ENCODE results near the gene JAK2. TPM values are rescaled to one million over a fixed set of nuclear protein-coding genes. Genes with fewer than 3 reads are reported as not detected.
"Not testable (repeated sequence)": the region's sequence is repeated elsewhere in the genome, so short reads cannot be mapped to it uniquely, and the experiment has no call there.

The JAK2 gene
- total RNA-seq, 4 donors from 2014 or later: 4.6 to 16.5 (median 9.0) TPM

DNA sequence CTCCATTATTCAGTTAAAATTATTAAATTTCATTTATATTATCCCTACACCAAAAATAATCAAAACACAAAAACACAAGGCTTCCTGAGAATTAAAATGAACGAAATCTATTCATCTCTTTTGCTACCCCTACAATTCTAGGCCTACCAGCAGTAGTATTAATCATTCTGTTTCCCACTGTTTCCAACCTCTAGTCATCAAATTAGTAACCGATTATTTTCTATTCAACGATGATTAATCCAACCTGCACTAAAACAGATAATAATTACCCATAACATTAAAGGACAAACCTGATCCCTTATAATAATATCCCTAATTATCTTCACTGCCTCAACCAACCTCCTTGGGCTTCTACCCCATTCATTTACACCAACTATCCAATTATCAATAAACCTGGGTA, 114.4 kb downstream of the JAK2 start:
- Histone ChIP-seq H3K27ac (no peak overlapping the region), H3K4me3 (no peak overlapping the region), H3K4me1 (no peaks in the 10 kb centered on the region), H3K36me3 (peaks cover 0 to 23% of the 10 kb centered on the region in 2 donors), H3K27me3 (no peaks in the 10 kb centered on the region), H3K9me3 (no peaks in the 10 kb centered on the region)
- DNase-seq: no peak
- ATAC-seq: no peak
- intact Hi-C loops (cut with DNase I; ENCODE audit: low total_unique reads): no loop called here
- in situ Hi-C loops (cut with MboI; ENCODE audit: low sequenced_read_pairs in 4 of 4): no loop called here
- TF ChIP-seq POLR2A (IDR thresholded peaks at IDR 0.05): no peak

GRCh38 chr9:5101127-5101526, 116.1 kb downstream of the JAK2 start:
- in situ Hi-C loops (cut with MboI; ENCODE audit: low sequenced_read_pairs in 4 of 4); H3K27ac ChIP-seq; H3K4me1 ChIP-seq; ATAC-seq; intact Hi-C loops (cut with DNase I; ENCODE audit: low total_unique reads); DNase-seq; H3K27me3 ChIP-seq; H3K9me3 ChIP-seq; H3K4me3 ChIP-seq: not testable (repeated sequence)
- peaks cover 0 to 23% of the 10 kb centered on the region in 2 donors for H3K36me3 ChIP-seq

GRCh38 chr9:5106517-5106916, 121.4 kb downstream of the JAK2 start:
- H3K4me3 ChIP-seq; H3K9me3 ChIP-seq; H3K27me3 ChIP-seq; ATAC-seq; in situ Hi-C loops (cut with MboI; ENCODE audit: low sequenced_read_pairs in 4 of 4); DNase-seq; H3K4me1 ChIP-seq; H3K27ac ChIP-seq; intact Hi-C loops (cut with DNase I; ENCODE audit: low total_unique reads): not testable (repeated sequence)
- H3K36me3 ChIP-seq: peaks cover 0 to 23% of the 10 kb centered on the region in 2 donors

DNA sequence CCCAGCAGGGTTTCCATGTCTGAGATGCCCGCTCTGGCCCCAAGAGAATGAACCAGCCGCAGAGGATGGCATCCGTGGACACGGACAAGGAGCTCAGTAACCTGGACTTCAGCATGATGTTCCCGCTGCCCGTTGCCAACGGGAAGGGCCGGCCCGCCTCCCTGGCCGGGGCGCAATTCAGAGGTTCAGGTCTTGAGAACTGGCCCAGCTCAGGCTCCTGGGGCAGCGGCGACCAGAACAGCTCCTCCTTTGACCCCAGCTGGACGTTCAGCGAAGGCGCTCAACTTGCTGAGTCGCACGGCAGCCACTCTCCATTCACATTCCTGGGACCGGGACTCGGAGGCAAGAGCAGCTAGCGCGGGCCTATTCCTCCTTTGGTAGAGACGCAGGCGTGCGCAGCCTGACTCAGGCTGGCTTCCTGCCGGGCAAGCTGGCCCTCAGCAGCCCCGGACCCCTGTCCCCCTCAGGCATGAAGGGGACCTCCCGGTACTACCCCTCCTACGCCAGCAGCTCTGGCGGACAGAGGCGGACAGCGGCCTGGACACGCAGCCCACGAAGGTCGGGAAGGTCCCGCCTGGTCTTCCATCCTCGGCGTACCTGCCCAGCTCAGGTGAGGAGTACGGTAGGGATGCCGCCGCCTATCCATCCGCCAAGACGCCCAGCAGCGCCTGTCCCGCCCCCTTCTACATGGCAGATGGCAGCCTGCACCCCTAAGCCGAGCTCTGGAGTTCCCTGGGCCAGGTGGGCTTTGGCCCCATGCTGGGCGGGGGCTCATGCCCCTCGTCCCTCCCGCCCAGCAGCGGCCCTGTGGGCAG, 126.0 kb downstream of the JAK2 start:
- Histone ChIP-seq H3K27ac (no peak overlapping the region), H3K4me3 (no peak overlapping the region), H3K36me3 (peaks cover 0 to 37% of the 10 kb centered on the region in 2 donors), H3K9me3 (no peaks in the 10 kb centered on the region), H3K27me3 (no peaks in the 10 kb centered on the region), H3K4me1 (no peaks in the 10 kb centered on the region)
- TF ChIP-seq, protein P1, sequence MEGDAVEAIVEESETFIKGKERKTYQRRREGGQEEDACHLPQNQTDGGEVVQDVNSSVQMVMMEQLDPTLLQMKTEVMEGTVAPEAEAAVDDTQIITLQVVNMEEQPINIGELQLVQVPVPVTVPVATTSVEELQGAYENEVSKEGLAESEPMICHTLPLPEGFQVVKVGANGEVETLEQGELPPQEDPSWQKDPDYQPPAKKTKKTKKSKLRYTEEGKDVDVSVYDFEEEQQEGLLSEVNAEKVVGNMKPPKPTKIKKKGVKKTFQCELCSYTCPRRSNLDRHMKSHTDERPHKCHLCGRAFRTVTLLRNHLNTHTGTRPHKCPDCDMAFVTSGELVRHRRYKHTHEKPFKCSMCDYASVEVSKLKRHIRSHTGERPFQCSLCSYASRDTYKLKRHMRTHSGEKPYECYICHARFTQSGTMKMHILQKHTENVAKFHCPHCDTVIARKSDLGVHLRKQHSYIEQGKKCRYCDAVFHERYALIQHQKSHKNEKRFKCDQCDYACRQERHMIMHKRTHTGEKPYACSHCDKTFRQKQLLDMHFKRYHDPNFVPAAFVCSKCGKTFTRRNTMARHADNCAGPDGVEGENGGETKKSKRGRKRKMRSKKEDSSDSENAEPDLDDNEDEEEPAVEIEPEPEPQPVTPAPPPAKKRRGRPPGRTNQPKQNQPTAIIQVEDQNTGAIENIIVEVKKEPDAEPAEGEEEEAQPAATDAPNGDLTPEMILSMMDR (IDR thresholded peaks at IDR 0.05 in 4 of 5, conservative IDR thresholded peaks at IDR 0.05 in 1 of 5): no peak
- no peak for TF ChIP-seq POLR2A (IDR thresholded peaks at IDR 0.05)
- intact Hi-C loops (cut with DNase I; ENCODE audit: low total_unique reads) (no loop called here), in situ Hi-C loops (cut with MboI; ENCODE audit: low sequenced_read_pairs in 4 of 4) (no loop called here)
- DNase-seq (no peak), ATAC-seq (no peak)

DNA sequence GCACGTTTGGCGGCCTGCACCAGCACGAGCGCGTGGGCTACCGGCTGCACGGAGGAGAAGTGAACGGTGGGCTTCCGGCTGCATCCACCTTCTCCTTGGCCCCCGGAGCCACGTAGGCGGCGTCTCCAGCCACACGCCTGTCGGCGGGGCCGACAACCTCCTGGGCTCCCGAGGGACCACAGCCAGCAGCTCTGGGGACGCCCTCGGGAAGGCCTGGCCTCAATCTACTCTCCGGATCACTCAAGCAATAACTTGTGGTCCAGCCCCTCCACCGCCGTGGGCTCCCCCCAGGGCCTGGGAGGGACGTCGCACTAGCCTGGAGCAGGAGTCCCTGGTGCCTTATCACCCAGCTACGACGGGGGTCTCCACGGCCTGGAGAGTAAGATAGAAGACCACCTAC, 126.6 kb downstream of the JAK2 start:
- TF ChIP-seq, protein P1 (IDR thresholded peaks at IDR 0.05 in 4 of 5, conservative IDR thresholded peaks at IDR 0.05 in 1 of 5): no peak
- TF ChIP-seq POLR2A (IDR thresholded peaks at IDR 0.05): no peak
- in situ Hi-C loops (cut with MboI; ENCODE audit: low sequenced_read_pairs in 4 of 4) (no loop called here), intact Hi-C loops (cut with DNase I; ENCODE audit: low total_unique reads) (no loop called here)
- Histone ChIP-seq H3K36me3 (peaks cover 0 to 37% of the 10 kb centered on the region in 2 donors), H3K27ac (no peak overlapping the region), H3K4me1 (no peaks in the 10 kb centered on the region), H3K9me3 (no peaks in the 10 kb centered on the region), H3K27me3 (no peaks in the 10 kb centered on the region), H3K4me3 (no peak overlapping the region)
- no peak for ATAC-seq
- DNase-seq: no peak

DNA sequence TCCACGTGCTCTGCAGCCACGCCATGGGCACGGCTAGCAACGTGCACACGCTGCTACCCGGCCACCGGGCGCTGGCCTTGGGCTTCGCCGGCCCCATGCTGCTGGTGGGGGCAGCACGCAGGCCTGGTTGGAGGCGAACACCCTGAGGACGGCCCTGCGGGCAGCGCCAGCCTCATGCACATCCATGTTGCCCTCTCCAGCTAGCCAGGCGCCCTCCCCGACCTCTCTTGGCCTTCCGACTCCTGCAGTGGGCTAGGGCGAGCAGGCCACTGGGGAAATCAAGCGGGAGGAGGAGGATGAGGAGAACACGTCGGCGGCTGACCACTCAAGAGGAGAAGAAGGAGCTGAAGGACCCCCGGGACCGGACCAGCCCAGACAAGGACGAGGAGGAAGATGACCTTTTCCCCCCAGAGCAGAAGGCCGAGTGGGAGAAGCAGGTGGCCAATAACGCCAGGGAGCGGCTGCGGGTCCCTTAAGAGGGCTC, 127.1 kb downstream of the JAK2 start:
- H3K4me3 ChIP-seq: no peak overlapping the region
- ATAC-seq: no peak
- H3K27me3 ChIP-seq: no peaks in the 10 kb centered on the region
- no peak overlapping the region for H3K27ac ChIP-seq
- TF ChIP-seq, protein P1 (IDR thresholded peaks at IDR 0.05 in 4 of 5, conservative IDR thresholded peaks at IDR 0.05 in 1 of 5): no peak
- TF ChIP-seq POLR2A (IDR thresholded peaks at IDR 0.05): no peak
- H3K4me1 ChIP-seq: no peaks in the 10 kb centered on the region
- no peaks in the 10 kb centered on the region for H3K9me3 ChIP-seq
- in situ Hi-C loops (cut with MboI; ENCODE audit: low sequenced_read_pairs in 4 of 4): no loop called here
- H3K36me3 ChIP-seq: peaks cover 0 to 37% of the 10 kb centered on the region in 2 donors
- intact Hi-C loops (cut with DNase I; ENCODE audit: low total_unique reads): no loop called here
- no peak for DNase-seq
